GM19328 (cell line): ENCODE measurements around the gene SKIC2.
"Not testable (repeated sequence)": the region's sequence is repeated elsewhere in the genome, so short reads cannot be mapped to it uniquely, and the experiment has no call there.

Experiments used
- ATAC-seq: cut with Tn5 transposase; IDR thresholded peaks from one replicate; pipeline ENCODE4 v1.9.1; 2021; ENCODE audit warnings: mild to moderate bottlenecking, moderate library complexity; ENCODE audit not compliant: unreplicated experiment

Gene SKIC2

DNA sequence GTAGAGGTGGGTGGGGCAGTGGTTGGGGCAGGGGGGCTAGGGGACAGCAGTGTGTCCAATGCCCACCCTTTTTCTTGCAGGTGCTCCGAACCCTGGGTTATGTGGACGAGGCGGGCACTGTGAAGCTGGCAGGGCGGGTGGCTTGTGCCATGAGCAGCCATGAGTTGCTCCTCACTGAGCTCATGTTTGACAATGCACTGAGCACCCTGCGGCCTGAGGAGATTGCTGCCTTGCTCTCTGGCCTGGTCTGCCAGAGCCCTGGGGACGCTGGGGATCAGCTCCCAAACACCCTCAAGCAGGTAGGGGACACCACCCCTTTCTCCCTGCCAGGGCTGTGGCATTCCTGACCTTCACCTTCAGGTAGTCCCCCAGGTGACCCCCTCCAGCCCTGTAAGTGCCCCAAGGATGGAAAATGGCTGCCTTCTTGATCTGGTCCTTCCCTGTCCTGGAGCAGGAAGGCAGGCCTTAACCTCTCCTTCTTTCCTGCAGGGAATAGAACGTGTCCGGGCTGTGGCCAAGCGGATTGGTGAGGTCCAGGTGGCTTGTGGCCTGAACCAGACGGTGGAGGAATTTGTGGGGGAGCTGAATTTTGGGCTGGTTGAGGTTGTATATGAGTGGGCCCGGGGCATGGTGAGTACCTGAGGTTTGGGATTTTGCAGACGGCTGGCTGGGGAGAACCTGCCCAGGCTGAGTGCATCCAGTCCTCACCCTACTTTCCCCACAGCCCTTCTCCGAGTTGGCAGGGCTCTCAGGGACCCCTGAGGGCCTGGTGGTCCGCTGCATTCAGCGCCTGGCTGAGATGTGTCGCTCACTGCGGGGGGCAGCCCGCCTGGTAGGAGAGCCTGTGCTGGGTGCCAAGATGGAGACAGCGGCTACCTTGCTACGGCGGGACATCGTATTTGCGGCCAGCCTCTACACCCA is 10.1 kb downstream of the SKIC2 start:
- ATAC-seq = no peak

- ATAC-seq = no peak
Observed at GRCh38 chr6:31969712-31970603, 11.0 kb downstream of the SKIC2 start.

DNA sequence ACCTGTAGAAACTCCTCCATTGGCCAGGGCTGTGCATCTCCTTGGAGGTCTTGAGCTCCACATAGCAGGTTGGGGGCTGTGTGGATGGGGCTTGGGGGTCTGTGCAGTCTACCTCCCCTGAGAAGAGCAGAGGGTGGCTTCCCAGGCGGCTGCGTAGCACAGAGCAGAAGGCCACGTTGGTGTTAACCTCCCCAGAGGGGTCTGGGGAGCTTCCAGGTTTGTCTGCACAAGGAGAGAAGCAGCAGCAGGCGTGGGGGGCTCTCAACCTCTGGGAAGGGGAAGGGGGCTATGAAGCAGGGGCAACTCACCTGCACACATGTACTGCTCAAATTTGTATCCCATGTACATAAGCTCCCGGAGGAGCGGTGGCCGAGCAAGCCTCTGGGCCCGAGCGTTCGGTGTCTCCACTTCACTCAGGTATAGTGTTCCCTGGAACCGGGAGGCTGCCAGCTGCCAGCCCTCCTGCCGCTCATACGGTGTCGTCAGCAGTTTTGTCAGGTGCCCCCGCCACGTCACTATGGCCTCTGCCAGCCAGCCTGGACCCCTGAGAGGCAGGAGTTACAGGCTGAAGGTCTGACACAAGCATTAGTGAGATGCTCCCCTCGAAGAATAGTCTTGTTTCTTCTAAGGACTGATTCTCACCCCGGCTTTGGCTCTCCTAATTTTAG is 11.8 kb downstream of the SKIC2 start:
- no peak for ATAC-seq

DNA sequence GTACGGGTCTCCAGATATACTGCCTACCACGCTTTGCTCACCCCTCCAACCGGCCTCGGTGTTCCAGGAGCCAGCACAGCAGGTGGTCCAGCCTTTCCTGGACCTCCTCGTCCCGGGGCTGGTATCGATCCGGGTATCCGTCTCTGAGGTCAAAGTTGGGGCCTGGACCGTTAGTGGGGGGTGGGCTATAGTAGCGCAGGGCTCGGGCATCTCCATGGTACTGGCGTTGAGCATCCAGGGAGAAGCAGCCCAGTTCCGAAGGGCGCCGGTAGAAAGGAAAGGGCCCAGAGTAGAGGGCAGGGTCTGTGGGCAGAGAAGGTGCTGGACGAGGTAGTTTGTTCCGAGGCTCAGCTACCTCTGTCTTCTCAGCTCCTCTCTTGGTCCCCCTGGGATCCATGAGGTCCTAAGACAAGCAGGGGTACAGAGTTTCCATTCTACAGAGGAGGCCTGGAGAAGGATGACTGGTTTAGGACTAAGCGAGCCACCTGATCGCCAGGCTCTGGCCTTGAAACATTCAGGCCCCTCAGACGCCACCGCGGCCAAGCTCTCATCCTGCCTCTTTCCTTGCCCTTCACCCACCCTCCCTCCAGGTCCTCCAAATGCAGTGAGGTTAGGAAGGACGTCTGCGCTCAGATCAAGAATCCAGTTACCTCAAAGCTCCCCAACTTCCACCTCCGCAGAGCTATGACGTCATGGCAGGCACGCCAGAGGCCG is 12.5 kb downstream of the SKIC2 start:
- ATAC-seq = no peak

DNA sequence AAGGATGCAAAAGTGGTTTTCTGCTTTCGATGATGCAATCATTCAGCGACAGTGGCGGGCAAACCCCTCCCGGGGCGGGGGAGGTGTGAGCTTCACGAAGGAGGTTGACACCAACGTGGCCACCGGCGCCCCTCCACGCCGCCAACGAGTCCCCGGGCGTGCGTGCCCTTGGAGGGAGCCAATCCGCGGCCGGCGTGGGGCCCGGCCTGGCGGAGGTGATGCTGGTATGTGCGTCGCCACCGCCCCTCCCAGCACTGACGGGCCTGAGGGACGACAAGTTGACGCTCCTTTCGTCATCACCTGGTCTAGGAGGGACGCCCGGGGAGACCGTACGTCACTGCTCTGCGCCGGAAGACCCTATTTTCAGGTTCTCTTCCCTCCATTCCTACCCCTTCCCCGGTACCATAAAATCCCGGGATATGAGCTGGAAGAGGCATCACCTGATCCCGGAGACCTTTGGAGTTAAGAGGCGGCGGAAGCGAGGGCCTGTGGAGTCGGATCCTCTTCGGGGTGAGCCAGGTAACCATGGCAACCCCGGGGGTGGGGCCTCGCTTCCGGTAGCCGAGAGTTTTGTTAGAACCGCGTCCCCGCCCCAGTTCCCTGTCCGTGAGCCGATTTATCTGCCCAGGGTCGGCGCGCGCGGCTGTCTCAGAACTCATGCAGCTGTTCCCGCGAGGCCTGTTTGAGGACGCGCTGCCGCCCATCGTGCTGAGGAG is 13.2 kb downstream of the SKIC2 start, which contains the start of gene DXO:
TSS of gene DXO (minus strand) at position 146 of the 716 bp plus-strand sequence. CDS start 463 bp downstream, outside the sequence.
- ATAC-seq = peak; percentile 93

- ATAC-seq = no peak
Observed at GRCh38 chr6:31972709-31973350, 13.9 kb downstream of the SKIC2 start.

- ATAC-seq = not testable (repeated sequence)
Observed at GRCh38 chr6:31976065-31976464, 17.1 kb downstream of the SKIC2 start.

- no peak for ATAC-seq
Observed at GRCh38 chr6:31977816-31978431, 18.9 kb downstream of the SKIC2 start.

GRCh38 chr6:31978831-31979230 is 19.9 kb downstream of the SKIC2 start:
- no peak for ATAC-seq

GRCh38 chr6:31979238-31979898 is 20.4 kb downstream of the SKIC2 start:
- ATAC-seq = no peak

DNA sequence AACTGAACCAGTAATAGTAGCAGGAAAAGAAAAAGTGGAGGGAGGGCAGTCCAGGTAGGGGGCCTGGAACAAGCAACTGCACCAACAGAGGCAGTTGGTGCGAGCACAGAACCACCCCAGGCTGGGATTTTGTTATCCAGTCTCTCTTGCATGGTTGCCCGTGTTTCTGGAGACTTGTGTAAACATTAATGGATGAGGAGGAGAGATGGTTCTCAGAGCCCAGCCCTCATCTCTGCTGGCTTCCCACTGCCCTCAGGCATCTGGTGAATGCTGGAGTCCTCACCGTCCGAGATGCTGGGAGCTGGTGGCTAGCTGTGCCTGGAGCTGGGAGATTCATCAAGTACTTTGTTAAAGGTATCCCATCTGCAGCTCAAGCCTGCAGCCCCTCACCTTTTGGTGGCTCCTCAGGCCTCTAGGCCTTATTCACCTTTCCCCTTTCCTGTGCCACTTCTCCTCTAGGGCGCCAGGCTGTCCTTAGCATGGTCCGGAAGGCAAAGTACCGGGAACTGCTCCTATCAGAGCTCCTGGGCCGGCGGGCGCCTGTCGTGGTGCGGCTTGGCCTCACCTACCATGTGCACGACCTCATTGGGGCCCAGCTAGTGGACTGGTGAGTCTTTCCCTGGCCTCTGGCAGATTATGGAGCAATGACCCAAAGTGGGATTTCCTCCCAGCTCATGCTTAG is 21.4 kb downstream of the SKIC2 start:
- not testable (repeated sequence) for ATAC-seq

DNA sequence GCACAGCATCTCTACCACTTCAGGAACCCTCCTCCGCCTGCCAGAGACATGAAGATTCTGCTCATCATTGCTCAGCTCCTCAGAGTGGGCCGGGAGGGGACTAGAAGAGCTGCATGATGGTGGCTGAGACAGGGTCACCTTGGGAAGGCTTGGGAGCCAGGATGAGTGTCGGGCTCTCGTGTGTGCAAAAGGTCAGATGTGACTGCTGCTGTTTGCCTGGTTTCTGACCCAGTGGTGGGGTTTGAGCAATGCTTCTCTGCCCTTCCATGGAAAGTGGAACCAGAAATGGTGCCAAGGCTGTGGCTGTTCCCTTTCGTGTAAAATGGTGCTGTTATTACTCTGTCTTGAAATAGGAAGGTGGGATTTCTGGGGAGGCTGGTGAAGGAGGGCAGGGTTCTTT is 22.0 kb downstream of the SKIC2 start:
- ATAC-seq = not testable (repeated sequence)

DNA sequence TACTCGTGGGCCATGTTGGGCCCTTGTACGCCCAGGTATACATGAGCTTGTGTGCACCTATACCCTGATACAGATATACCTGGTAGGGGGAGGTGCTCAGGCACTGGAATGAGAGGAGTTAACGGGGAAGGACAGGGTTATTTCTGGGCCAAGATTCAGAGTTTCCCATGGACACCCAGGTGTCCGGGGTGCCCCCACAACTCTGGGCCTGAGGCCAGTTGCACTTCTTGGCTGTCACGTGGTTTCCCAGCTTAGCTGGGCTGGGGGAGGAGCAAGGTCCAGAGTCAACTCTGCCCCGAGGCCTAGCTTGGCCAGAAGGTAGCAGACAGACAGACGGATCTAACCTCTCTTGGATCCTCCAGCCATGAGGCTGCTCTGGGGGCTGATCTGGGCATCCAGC is 22.8 kb downstream of the SKIC2 start, which contains the start of gene C4A:
TSS of gene C4A (plus strand) at position 314 of the 400 bp plus-strand sequence. CDS start at position 365, 51 bp downstream.
- ATAC-seq = not testable (repeated sequence)

DNA sequence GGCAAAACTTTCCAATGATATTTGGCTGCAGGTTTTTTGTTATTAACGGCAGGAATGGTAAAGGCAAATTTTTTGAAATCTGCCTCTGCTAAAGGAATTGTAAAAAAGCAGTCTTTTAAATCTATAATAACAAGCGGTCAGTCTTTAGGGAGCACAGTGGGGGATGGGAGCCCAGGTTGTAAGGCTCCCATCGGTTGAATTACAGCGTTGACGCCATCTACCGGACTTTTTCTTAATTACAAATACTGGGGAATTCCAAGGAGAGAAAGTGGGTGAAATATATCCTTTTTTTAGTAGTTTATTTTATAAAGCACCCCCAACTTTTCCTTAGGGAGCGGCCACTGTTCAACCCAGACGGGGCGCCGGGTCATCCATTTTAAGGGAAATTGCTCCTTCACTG is 30.4 kb downstream of the SKIC2 start:
- ATAC-seq = not testable (repeated sequence)

- ATAC-seq = not testable (repeated sequence)
Observed at GRCh38 chr6:31994421-31994820, 35.4 kb downstream of the SKIC2 start.

- ATAC-seq = not testable (repeated sequence)
Observed at GRCh38 chr6:31996385-31996784, 37.4 kb downstream of the SKIC2 start.

DNA sequence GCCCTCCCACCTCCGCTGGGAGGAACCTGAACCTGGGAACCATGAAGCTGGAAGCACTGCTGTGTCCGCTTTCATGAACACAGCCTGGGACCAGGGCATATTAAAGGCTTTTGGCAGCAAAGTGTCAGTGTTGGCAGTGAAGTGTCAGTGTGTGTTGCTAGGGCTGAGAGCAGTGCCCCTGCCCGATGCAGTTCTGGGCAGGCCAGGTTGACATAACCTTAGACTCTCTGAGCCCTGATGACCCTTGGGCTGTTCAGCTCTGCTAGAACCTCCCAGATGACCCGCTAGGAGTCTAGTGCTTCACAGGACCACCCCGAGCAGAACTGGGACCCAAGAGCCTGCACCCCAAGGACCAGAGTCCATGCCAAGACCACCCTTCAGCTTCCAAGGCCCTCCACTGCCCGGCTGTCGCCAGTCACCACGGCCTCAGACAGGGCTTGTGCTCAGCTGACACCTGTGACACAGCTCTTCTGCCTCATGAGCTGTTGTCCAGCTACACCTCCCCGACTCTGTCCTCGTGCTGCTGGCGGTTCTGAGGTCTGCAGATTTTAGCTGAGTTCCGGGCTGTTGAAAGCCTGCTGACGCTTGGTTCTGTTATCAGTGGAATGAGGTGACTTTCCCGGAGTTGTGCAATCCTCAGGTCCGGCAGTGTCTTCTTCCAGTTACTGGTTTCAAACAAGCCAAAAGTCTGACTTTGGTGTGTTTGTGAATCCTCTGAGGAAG is 43.7 kb downstream of the SKIC2 start:
- ATAC-seq = not testable (repeated sequence)
